OCI-LY3 (cell line): Measurements from ENCODE around the gene HERC3.

ENCODE experiments used
- H2AFZ ChIP-seq: fragments of 200-600, 300-600 bp; shearing (Covaris generic); 2 replicates; pipeline ENCODE4 v1.6.0; 2014; ENCODE audit warnings: antibody characterized with exemption, low read depth, low read length
- H3K27ac ChIP-seq: fragments of 200-600, 300-600 bp; sonication (generic); 2 replicates; pipeline ENCODE4 v1.5.1; 2014; ENCODE audit warnings: mild to moderate bottlenecking, low read length, moderate library complexity, mixed read lengths
- H3K27me3 ChIP-seq: fragments of 200-600, 300-600 bp; sonication (generic); 2 replicates; pipeline ENCODE4 v1.6.1; 2014; ENCODE audit warnings: low read depth, low read length, mixed read lengths
- H3K36me3 ChIP-seq: fragments of 200-600, 300-600 bp; sonication (generic); replicated peaks from 2 replicates; pipeline ENCODE3; 2014; ENCODE audit warnings: low read depth, low read length, mixed read lengths
- H3K4me1 ChIP-seq: fragments of 300-600, 200-600 bp; sonication (generic); 2 replicates; pipeline ENCODE4 v1.6.1; 2014; ENCODE audit warnings: low read length, mixed read lengths
- H3K4me2 ChIP-seq: fragments of 200-600, 300-600 bp; sonication (generic); 2 replicates; pipeline ENCODE4 v1.6.1; 2014; ENCODE audit warnings: low read length, mixed read lengths
- H3K4me3 ChIP-seq: fragments of 300-600, 200-600 bp; sonication (generic); 2 replicates; pipeline ENCODE4 v1.5.1; 2014; ENCODE audit warnings: antibody characterized with exemption, mild to moderate bottlenecking, low read length, moderate library complexity
- H3K79me2 ChIP-seq: fragments of 300-600, 200-600 bp; shearing (Covaris generic); 2 replicates; pipeline ENCODE4 v1.6.1; 2014; ENCODE audit warnings: mild to moderate bottlenecking, low read length, mixed read lengths
- H3K9ac ChIP-seq: fragments of 300-600, 200-600 bp; shearing (Covaris generic); 2 replicates; pipeline ENCODE4 v1.6.0; 2014; ENCODE audit warnings: mild to moderate bottlenecking, low read length, moderate library complexity
- H3K9me3 ChIP-seq: fragments of 200-600, 300-600 bp; shearing (Covaris generic); 2 replicates; pipeline ENCODE4 v1.6.1; 2014; ENCODE audit warnings: low read length, mixed read lengths; ENCODE audit not compliant: insufficient read depth
- H4K20me1 ChIP-seq: fragments of 200-600, 300-600 bp; sonication (generic); 2 replicates; pipeline ENCODE4 v1.6.1; 2016; ENCODE audit warnings: low read length, mixed read lengths; ENCODE audit not compliant: insufficient read depth
- CTCF ChIP-seq: fragments of 200-600, 300-600 bp; sonication (generic); IDR thresholded peaks from 2 replicates; pipeline ENCODE4 v1.5.1; 2014; ENCODE audit warnings: antibody characterized with exemption, low read length, low read depth
- EZH2phosphoT487 ChIP-seq: fragments of 200-600 bp; shearing (Covaris generic); IDR thresholded peaks from 2 replicates; pipeline ENCODE4 v1.6.1; 2018; ENCODE audit warnings: antibody characterized with exemption, mixed run types, low read depth

Gene HERC3

GRCh38 chr4:88744609-88745008, 152.3 kb downstream of the HERC3 start:
- Histone ChIP-seq H3K9me3 (no peaks in the 10 kb centered on the region), H3K36me3 (peaks cover 20% of the 10 kb centered on the region), H3K27ac (no peak overlapping the region), H3K4me3 (no peak overlapping the region), H3K4me2 (no peak overlapping the region), H3K4me1 (no peaks in the 10 kb centered on the region), H3K27me3 (no peaks in the 10 kb centered on the region), H4K20me1 (no peaks in the 10 kb centered on the region), H3K79me2 (no peaks in the 10 kb centered on the region), H3K9ac (no peak overlapping the region), H2AFZ (no peak overlapping the region)
- no peak for TF ChIP-seq CTCF
- no peak for TF ChIP-seq EZH2phosphoT487

- no peaks in the 10 kb centered on the region for H4K20me1 ChIP-seq
- no peak for TF ChIP-seq EZH2phosphoT487
- TF ChIP-seq CTCF, result no peak
- no peak overlapping the region for H3K4me2 ChIP-seq
- H3K79me2 ChIP-seq, result no peaks in the 10 kb centered on the region
- H3K27ac ChIP-seq, result no peak overlapping the region
- no peaks in the 10 kb centered on the region for H3K9me3 ChIP-seq
- peaks cover 25% of the 10 kb centered on the region for H3K36me3 ChIP-seq
- H3K9ac ChIP-seq, result no peak overlapping the region
- no peaks in the 10 kb centered on the region for H3K4me1 ChIP-seq
- H3K27me3 ChIP-seq, result no peaks in the 10 kb centered on the region
- H2AFZ ChIP-seq, result no peak overlapping the region
- no peak overlapping the region for H3K4me3 ChIP-seq
Observed at GRCh38 chr4:88745175-88745574, 152.9 kb downstream of the HERC3 start.

GRCh38 chr4:88745581-88746163, 153.4 kb downstream of the HERC3 start:
- Histone ChIP-seq H2AFZ (no peak overlapping the region), H3K4me3 (no peak overlapping the region), H3K36me3 (peaks cover 25% of the 10 kb centered on the region), H4K20me1 (no peaks in the 10 kb centered on the region), H3K27ac (no peak overlapping the region), H3K4me2 (no peak overlapping the region), H3K9ac (no peak overlapping the region), H3K4me1 (no peaks in the 10 kb centered on the region), H3K27me3 (no peaks in the 10 kb centered on the region), H3K79me2 (no peaks in the 10 kb centered on the region), H3K9me3 (no peaks in the 10 kb centered on the region)
- TF ChIP-seq EZH2phosphoT487 (no peak), CTCF (no peak)

GRCh38 chr4:88746206-88746605, 153.9 kb downstream of the HERC3 start:
- H3K4me2 ChIP-seq, result no peak overlapping the region
- TF ChIP-seq EZH2phosphoT487 (no peak), CTCF (no peak)
- H3K36me3 ChIP-seq, result peaks cover 25% of the 10 kb centered on the region
- no peak overlapping the region for H3K9ac ChIP-seq
- no peak overlapping the region for H3K4me3 ChIP-seq
- H3K4me1 ChIP-seq, result no peaks in the 10 kb centered on the region
- no peak overlapping the region for H3K27ac ChIP-seq
- no peaks in the 10 kb centered on the region for H3K9me3 ChIP-seq
- H4K20me1 ChIP-seq, result no peaks in the 10 kb centered on the region
- no peaks in the 10 kb centered on the region for H3K79me2 ChIP-seq
- H2AFZ ChIP-seq, result no peak overlapping the region
- no peaks in the 10 kb centered on the region for H3K27me3 ChIP-seq
